Activated CD8-positive, alpha-beta T cell treated with anti-CD3 and anti-CD28 coated beads, Interleukin-2, amount 10 ng/mL, durations not matched to agents 7 days and 5 days (primary cell): ENCODE results near the gene SRGAP3. TPM values are rescaled to one million over a fixed set of nuclear protein-coding genes. Genes with fewer than 3 reads are reported as not detected.
A peak's percentile ranks its signal among the peaks of the same experiment; 100 is the strongest.

ENCODE experiments used
- ATAC-seq: fragments of 150-1000 bp; cut with Tn5 transposase; one replicate; pipeline ENCODE4 v1.10.0; 2021; ENCODE audit warnings: moderate library complexity
- CTCF ChIA-PET: fragments of 350-600 bp; sonication (Branson Sonifier 250); formaldehyde crosslinking; loops from one replicate; lab custom pipeline; 2021; ENCODE audit warnings: antibody characterized with exemption; lab: Charles Lee
- POLR2A ChIA-PET: fragments of 350-600 bp; sonication (Branson Sonifier 250); formaldehyde crosslinking; loops from one replicate; lab custom pipeline; 2021; ENCODE audit warnings: antibody characterized with exemption; lab: Charles Lee
- DNase-seq: peaks from one replicate; pipeline ENCODE4 v3.0.0-alpha.2; 2020
- H3K27ac Mint-ChIP-seq: one replicate; pipeline ENCODE4 v1.8.0; 2021; ENCODE audit warnings: mild to moderate bottlenecking, mixed read lengths
- H3K27me3 Mint-ChIP-seq: one replicate; pipeline ENCODE4 v1.8.0; 2021; ENCODE audit warnings: low read depth, mixed read lengths
- H3K36me3 Mint-ChIP-seq: one replicate; pipeline ENCODE4 v1.8.0; 2021; ENCODE audit warnings: low read depth, mixed read lengths
- H3K4me1 Mint-ChIP-seq: one replicate; pipeline ENCODE4 v1.8.0; 2021; ENCODE audit warnings: low read depth, mixed read lengths
- H3K4me3 Mint-ChIP-seq: one replicate; pipeline ENCODE4 v1.8.0; 2021; ENCODE audit warnings: mild to moderate bottlenecking, mixed read lengths
- H3K9me3 Mint-ChIP-seq: one replicate; pipeline ENCODE4 v1.8.0; 2022; ENCODE audit warnings: mixed read lengths; ENCODE audit not compliant: insufficient read depth
- total RNA-seq, 2 experiments: library from RNA; stranded (reverse); gene quantifications; one replicate each; pipeline ENCODE4 v1.2.3, GENCODE V29; 2021

The SRGAP3 gene
- total RNA-seq, 2 experiments from 2014 or later: 5.3 to 5.9 TPM

DNA sequence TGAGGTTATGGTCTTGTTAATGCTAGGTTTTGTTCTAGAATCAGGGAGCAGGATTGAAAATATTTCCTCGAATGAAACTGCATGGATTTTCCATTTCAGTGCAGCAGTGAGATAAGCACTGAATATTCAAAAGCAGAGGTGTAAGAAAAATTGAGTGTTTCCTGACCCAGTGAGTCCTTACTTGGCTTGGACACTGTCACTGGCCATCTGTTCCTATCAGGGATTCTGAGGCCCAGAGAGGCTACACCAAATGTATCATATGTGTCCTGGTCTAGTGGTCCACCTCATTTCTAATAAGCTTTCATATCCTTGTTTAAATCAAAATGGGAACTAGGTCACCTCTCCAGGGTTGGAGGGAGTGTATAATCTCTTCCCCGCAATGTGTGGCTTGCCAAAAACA lies 225.1 kb downstream of the SRGAP3 start:
- CTCF ChIA-PET: interaction anchor here (1.3 kb wide), 1 partner anchor 36 kb away, joined by 3 read pairs; no protein-coding TSS in a partner anchor

DNA sequence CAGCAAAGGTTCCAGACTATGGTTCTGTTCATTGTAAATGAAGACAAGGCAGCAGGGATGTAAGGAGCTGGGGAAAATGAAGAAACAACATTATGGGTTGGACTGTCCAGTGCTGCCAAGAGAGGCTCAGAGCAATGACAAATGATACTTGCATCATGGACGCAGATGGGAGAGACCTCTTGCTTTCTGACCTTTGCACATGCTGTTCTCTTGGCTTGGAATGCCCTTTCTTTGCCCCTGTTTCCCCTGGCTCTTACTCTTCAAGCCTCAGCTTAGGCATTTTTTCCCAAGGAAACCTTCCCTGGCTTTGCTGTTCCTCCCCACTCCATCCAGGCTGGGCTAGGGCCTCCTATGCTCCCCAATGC lies 226.2 kb downstream of the SRGAP3 start:
- Mint-ChIP-seq H3K9me3 (no peaks in the 10 kb centered on the region), H3K4me1 (no peaks in the 10 kb centered on the region), H3K36me3 (no peaks in the 10 kb centered on the region), H3K27ac (no peak overlapping the region), H3K4me3 (no peak overlapping the region), H3K27me3 (no peaks in the 10 kb centered on the region)
- CTCF ChIA-PET: no interaction called here
- no peak for ATAC-seq
- POLR2A ChIA-PET: no interaction called here
- DNase-seq: no peak

More for the DNA sequence above, 225.1 kb downstream of the SRGAP3 start:
- no peaks in the 10 kb centered on the region for H3K4me1 Mint-ChIP-seq
- DNase-seq (no peak), ATAC-seq (no peak)
- no peak overlapping the region for H3K4me3 Mint-ChIP-seq
- H3K27ac Mint-ChIP-seq: no peak overlapping the region
- POLR2A ChIA-PET: no interaction called here
- H3K36me3 Mint-ChIP-seq: no peaks in the 10 kb centered on the region
- no peaks in the 10 kb centered on the region for H3K27me3 Mint-ChIP-seq
- H3K9me3 Mint-ChIP-seq: no peaks in the 10 kb centered on the region

DNA sequence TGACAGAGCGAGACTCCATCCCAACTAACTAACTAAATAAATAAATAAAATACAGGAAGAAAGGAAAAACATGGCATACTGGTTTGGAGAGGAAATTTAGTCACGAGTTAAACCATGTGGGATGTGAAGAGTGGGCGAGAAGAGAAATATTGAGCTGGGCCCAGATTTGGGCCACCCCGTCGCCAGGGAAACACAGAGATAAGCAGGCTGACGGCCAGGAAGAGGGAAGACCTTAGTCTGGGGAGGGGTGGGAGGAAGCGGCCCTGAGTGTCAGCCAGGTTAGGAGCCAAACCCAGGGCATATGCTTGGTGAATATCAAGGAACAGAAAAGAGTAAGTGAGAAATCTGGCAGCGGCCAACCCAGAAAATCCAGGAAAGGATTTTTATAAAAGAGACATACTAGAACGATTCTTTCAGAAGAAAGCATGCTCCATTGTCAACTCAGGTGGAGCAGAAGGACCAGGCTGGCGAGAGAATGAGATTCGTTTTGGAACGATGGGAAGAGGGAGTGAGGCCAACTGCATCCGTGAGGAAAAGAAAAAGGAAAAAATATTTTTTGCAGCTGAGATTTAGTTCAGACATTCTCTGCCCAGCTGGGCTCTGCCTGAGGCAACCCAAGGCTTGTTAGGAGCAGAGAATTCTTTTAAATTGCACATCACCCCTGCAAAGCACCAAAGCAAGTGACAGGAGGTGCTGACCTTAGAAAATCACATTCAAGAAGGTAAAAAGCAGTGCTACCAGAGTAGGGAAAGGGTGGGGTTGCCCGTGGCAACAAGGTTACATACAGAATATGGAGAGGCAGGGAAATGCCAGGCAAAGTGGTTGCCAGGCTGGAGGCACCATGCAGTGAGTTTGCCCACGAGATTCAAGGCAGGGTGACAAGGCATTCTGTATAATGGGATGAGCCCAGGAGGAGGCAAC lies 226.9 kb downstream of the SRGAP3 start:
- DNase-seq: no peak
- ATAC-seq: no peak
- Mint-ChIP-seq H3K36me3 (no peaks in the 10 kb centered on the region), H3K9me3 (no peaks in the 10 kb centered on the region), H3K4me1 (no peaks in the 10 kb centered on the region), H3K27ac (no peak overlapping the region), H3K27me3 (no peaks in the 10 kb centered on the region), H3K4me3 (no peak overlapping the region)
- ChIA-PET CTCF (no interaction called here), POLR2A (no interaction called here)

DNA sequence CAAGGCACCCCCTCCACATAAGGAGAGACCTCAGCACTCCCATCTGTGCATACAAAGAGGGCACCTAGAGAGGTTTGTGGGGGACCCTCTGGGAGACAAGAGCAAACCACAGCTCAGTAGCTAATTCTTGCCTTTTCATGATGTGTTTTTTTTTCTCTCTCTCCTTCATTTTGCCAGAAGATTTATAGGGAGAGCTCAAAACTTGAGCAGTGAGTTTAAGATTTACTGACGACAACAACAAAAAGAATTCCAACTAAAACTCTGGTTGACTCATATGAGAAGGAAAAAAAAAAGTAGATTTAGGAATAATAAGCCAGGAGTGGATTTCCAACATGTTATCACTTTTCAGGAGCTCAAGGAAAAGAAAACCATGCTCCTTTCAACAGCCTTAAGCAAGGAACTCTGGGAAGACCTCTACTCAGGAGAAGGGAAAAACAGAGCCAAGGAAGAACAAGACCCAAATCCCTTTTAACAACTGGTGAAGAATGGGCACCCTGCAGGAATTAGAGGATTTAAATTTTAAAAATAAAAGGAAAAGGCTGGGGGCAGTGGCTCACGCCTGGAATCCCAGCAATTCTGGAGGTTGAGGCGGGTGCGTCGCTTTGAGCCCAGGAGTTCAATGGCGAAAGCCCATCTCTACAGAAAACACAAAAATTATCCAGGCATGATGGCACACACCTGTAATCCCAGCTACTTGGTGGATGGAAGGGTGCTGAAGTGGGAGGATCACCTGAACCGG lies 228.0 kb downstream of the SRGAP3 start:
- no peaks in the 10 kb centered on the region for H3K27me3 Mint-ChIP-seq
- H3K4me1 Mint-ChIP-seq: no peaks in the 10 kb centered on the region
- H3K27ac Mint-ChIP-seq: no peak overlapping the region
- H3K9me3 Mint-ChIP-seq: no peaks in the 10 kb centered on the region
- no peaks in the 10 kb centered on the region for H3K36me3 Mint-ChIP-seq
- DNase-seq: no peak
- ChIA-PET CTCF (interaction anchor here (1.2 kb wide), 1 partner anchor 34 kb away, joined by 4 read pairs; no protein-coding TSS in a partner anchor), POLR2A (no interaction called here)
- no peak overlapping the region for H3K4me3 Mint-ChIP-seq
- ATAC-seq: no peak

DNA sequence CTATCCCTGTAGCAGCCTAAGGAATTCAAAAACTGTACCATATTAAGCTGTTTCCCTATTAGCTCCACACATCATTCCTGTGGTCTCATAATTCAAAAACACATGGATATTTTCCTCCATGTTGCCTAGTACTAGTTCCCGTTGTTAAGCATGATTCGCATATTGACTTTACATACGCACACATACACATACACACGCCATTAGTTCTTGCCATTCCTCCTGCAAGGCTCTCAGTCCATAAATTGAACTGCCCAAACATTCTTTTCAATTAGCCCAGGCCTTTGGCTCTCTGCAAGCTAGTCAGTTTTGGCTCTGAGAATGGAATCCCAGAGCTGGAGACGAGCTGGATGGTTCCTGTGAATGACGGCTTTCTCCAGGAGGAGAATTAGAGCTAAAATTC lies 229.0 kb downstream of the SRGAP3 start:
- DNase-seq: no peak
- no peaks in the 10 kb centered on the region for H3K4me1 Mint-ChIP-seq
- no peak overlapping the region for H3K4me3 Mint-ChIP-seq
- no peaks in the 10 kb centered on the region for H3K9me3 Mint-ChIP-seq
- H3K27me3 Mint-ChIP-seq: no peaks in the 10 kb centered on the region
- POLR2A ChIA-PET: no interaction called here
- H3K36me3 Mint-ChIP-seq: no peaks in the 10 kb centered on the region
- no peak for ATAC-seq
- CTCF ChIA-PET: interaction anchor here (1.2 kb wide), 1 partner anchor 33 kb away, joined by 4 read pairs; no protein-coding TSS in a partner anchor
- no peak overlapping the region for H3K27ac Mint-ChIP-seq

DNA sequence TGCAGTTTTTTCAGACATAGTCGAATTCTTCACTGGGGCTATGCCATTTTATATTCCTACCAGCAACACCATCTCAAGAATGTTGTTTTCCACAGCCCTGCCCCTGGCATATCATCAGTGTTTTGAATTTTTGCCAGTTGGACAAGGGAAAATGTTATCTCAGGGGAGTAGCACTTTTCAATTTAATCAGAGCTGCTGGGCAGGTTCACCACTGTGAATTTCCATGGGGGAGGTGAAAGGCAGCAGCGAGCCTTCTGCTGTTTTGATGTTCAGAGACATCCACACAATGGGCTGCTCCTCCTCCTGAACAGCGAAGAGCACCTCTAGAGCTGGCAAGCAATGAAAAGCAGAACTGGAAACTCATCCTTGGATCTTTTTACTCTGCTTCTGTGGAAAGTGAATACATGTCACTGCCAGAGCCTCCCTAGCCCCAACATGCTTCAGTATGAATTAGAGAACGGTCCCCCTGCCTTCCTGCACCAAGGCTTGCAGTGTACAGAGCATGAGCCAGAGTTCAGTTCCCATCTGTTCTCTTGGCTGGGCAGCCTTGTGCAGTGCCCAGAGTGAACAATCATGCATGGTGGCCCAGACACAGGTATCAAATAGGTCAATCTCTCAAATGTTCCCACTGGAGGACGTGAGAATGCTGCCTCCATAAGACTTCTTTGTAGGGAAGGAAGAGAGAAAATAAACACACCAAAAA lies 230.0 kb downstream of the SRGAP3 start:
- Mint-ChIP-seq H3K4me1 (no peaks in the 10 kb centered on the region), H3K4me3 (no peak overlapping the region), H3K9me3 (no peaks in the 10 kb centered on the region), H3K27me3 (no peaks in the 10 kb centered on the region), H3K27ac (no peak overlapping the region), H3K36me3 (no peaks in the 10 kb centered on the region)
- no peak for DNase-seq
- no peak for ATAC-seq
- CTCF ChIA-PET: no interaction called here
- POLR2A ChIA-PET: no interaction called here

DNA sequence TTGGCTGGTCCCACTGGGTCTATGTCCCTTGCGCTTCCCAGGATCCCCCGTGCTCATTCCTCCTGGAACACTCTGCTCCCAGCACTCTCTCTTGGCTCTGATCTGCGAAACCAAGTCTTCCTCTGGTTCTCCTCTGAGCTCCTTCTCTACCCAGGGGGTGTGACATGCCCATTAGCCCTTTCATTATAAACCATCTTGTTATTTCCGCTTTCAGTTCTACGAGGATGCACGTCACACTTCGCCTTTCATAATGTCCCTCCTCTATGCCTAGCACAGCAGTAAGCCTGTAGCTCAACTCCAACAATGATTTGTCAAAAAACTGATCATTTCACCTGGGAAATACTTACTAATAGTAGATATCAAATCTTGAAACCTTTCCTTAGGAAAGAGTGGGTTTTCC lies 234.2 kb downstream of the SRGAP3 start:
- Mint-ChIP-seq H3K4me1 (peaks cover 16% of the 10 kb centered on the region), H3K36me3 (peaks cover 2% of the 10 kb centered on the region), H3K4me3 (no peak overlapping the region), H3K27ac (no peak overlapping the region), H3K9me3 (no peaks in the 10 kb centered on the region), H3K27me3 (no peaks in the 10 kb centered on the region)
- ATAC-seq (no peak), DNase-seq (no peak)
- CTCF ChIA-PET: interaction anchor here (0.7 to 3.7 kb wide), 2 partner anchors 28 to 287 kb away, joined by 3 to 14 read pairs; no protein-coding TSS in a partner anchor
- POLR2A ChIA-PET: no interaction called here

DNA sequence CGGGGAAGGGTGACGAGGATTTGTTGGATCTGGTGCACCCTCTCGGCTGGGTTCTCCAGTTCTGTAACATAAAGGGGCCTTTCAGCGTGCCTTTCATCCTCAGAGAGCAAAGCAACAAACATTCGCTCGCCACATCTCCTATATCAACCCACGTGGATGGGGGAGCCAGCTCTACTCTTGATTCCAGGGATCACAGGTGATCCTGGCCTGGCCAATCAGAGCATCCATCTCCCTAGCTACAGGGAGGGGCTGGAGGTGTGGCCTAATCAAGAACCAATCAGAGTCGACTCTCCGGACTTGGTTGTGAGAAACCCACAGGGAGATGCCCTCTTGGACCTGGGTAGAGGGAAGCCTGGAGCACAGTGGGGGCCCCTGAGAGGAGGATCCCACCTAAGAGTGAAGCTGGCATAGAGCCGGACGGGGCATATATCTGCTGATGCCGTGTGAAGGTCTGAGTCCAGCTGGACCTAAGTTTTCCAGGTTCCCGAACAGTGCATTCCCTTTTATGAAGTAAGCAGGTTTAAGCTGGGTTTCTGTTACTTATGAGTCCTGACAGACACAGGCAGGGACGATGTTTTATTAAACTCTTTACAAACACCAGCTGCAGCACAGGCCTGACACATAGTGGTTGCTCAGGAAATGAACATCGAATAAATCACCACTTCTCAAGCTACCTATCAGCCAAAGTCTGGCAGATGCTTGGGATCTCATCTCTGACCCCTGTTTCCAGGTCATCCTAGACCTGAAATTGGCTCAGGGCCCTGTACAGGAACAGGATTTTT lies 235.5 kb downstream of the SRGAP3 start:
- Mint-ChIP-seq H3K36me3 (peaks cover 2% of the 10 kb centered on the region), H3K4me3 (no peak overlapping the region), H3K4me1 (peaks cover 16% of the 10 kb centered on the region), H3K27me3 (no peaks in the 10 kb centered on the region), H3K27ac (no peak overlapping the region), H3K9me3 (no peaks in the 10 kb centered on the region)
- ChIA-PET CTCF (interaction anchor here (1.3 to 3.7 kb wide), 2 partner anchors 26 to 244 kb away, joined by 3 to 14 read pairs; partner anchors contain the start of gene OXTR), POLR2A (no interaction called here)
- ATAC-seq: no peak
- DNase-seq: no peak

DNA sequence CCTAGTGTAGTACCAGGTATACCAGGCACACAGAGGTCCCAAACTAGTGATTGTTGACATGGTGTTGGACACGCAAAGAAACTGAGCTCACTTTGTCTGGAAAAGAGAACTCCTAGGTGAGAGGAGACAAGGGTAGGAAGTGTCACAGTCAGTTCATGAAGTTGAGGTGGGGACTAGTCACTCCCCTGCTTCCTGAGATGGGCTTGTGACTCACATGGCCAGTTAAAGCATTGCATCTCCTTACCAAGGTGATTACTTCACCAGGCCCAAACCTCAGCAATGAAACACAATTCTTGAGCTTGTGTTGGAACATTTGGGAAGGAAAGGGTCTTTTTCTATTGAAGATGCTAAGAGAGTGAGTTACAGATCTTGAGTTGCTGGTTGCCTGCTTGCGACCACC lies 236.9 kb downstream of the SRGAP3 start:
- H3K36me3 Mint-ChIP-seq: peaks cover 2% of the 10 kb centered on the region
- ChIA-PET CTCF (interaction anchor here (0.8 to 3.7 kb wide), 3 partner anchors 22 to 40 kb away, joined by 3 to 14 read pairs (median 3); no protein-coding TSS in a partner anchor), POLR2A (no interaction called here)
- H3K27me3 Mint-ChIP-seq: no peaks in the 10 kb centered on the region
- ATAC-seq (peak; percentile 68), DNase-seq (peak; percentile 24)
- H3K27ac Mint-ChIP-seq: peak overlapping the region; percentile 18
- no peak overlapping the region for H3K4me3 Mint-ChIP-seq
- H3K9me3 Mint-ChIP-seq: no peaks in the 10 kb centered on the region
- peaks cover 16% of the 10 kb centered on the region for H3K4me1 Mint-ChIP-seq

DNA sequence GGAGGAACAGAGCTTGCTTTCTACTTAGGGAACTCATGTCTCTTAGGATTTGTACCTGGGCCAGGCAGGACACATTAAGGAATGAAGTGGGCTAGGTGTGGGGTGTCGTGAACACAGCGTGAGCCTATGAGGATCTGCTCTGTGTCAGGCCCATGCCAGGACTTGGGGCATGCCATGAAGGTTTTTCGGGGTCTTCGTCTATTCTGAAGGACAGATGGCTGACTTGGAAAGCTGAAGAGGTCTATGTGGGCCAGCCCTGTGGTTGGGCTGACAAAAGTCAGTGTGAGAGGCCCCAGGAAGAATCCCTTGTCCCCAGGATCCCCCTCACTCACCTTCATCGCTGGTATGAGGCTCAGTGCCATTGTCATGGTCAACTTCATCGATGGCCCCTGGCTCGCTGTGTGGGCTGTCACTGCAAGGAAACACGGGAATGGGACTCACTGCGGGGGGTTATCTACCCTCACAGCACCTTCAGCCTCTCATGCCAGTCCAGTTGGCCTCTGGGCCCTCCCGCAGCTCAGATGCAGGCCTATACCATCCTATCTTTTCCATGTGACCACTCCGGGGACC lies 239.4 kb downstream of the SRGAP3 start:
- Mint-ChIP-seq H3K27ac (no peak overlapping the region), H3K9me3 (no peaks in the 10 kb centered on the region), H3K4me3 (no peak overlapping the region), H3K27me3 (peaks cover 2% of the 10 kb centered on the region), H3K4me1 (peaks cover 16% of the 10 kb centered on the region), H3K36me3 (peaks cover 2% of the 10 kb centered on the region)
- no peak for DNase-seq
- POLR2A ChIA-PET: interaction anchor here (0.6 kb wide), 1 partner anchor 332 kb away, joined by 4 read pairs; no protein-coding TSS in a partner anchor
- CTCF ChIA-PET: interaction anchor here (1.2 kb wide), 1 partner anchor 38 kb away, joined by 3 read pairs; no protein-coding TSS in a partner anchor
- no peak for ATAC-seq
